Measurements from ENCODE around the gene PLPP4.

Gene PLPP4

GRCh38 chr10:120613180-120613579 is 156.2 kb downstream of the PLPP4 start:
- DNase-seq = no peak

- DNase-seq = no peak
These were observed 157.7 kb downstream of the PLPP4 start for GRCh38 chr10:120614680-120615079.

- DNase-seq = no peak
These were observed 159.4 kb downstream of the PLPP4 start for GRCh38 chr10:120616311-120616911.

- DNase-seq = no peak
These were observed 171.2 kb downstream of the PLPP4 start for GRCh38 chr10:120628197-120628596.

GRCh38 chr10:120630266-120630665 is 173.2 kb downstream of the PLPP4 start:
- DNase-seq = no peak

- no peak for DNase-seq
These were observed 175.0 kb downstream of the PLPP4 start for GRCh38 chr10:120632047-120632446.

GRCh38 chr10:120632942-120633341 is 175.9 kb downstream of the PLPP4 start:
- DNase-seq = no peak

GRCh38 chr10:120634659-120635058 is 177.6 kb downstream of the PLPP4 start:
- no peak for DNase-seq

All from NCI-H446 (cell line).